Naive thymus-derived CD8-positive, alpha-beta T cell (primary cell): ENCODE data around the gene GGA1. TPM values are rescaled to one million over a fixed set of nuclear protein-coding genes. Genes with fewer than 3 reads are reported as not detected.

Experiments
- ATAC-seq, 2 donors: fragments of 150-1000 bp; cut with Tn5 transposase in 1 of 2; sonication (Bioruptor Pico), chemical (Tn5 transposase) in 1 of 2; 1 replicate in 1 of 2; 2 replicates in 1 of 2; pipeline ENCODE4 v1.10.0; 2021; ENCODE audit warnings: mild to moderate bottlenecking in 2 of 2, moderate library complexity in 2 of 2
- POLR2A ChIA-PET: fragments of 350-600 bp; sonication (Branson Sonifier 250); formaldehyde crosslinking; loops from one replicate; lab custom pipeline; 2021; ENCODE audit warnings: antibody characterized with exemption; lab: Charles Lee
- DNase-seq, 10 donors: peaks; one replicate each; pipeline versions ENCODE4 v3.0.0 to v3.0.0-alpha.2; 2020 to 2022
- H3K27ac Mint-ChIP-seq, 10 donors: one replicate each; pipeline ENCODE4 v1.8.0; 2020 to 2022; ENCODE audit warnings: mild to moderate bottlenecking in 10 of 10, mixed read lengths in 10 of 10, moderate library complexity in 4 of 10, inconsistent platforms in 1 of 10
- H3K27me3 Mint-ChIP-seq, 5 donors: one replicate each; pipeline ENCODE4 v1.8.0; 2021 to 2022; ENCODE audit warnings: mixed read lengths in 5 of 5
- H3K36me3 Mint-ChIP-seq, 3 donors: one replicate each; pipeline ENCODE4 v1.8.0; 2020 to 2022; ENCODE audit warnings: mixed read lengths in 3 of 3, mild to moderate bottlenecking in 2 of 3, inconsistent platforms in 1 of 3
- H3K4me1 Mint-ChIP-seq, 4 donors: one replicate each; pipeline ENCODE4 v1.8.0; 2021 to 2022; ENCODE audit warnings: mixed read lengths in 4 of 4
- H3K4me3 Mint-ChIP-seq, 10 donors: one replicate each; pipeline ENCODE4 v1.8.0; 2020 to 2022; ENCODE audit warnings: mild to moderate bottlenecking in 10 of 10, mixed read lengths in 10 of 10, moderate library complexity in 6 of 10, inconsistent platforms in 1 of 10
- H3K9me3 Mint-ChIP-seq, 9 donors: one replicate each; pipeline ENCODE4 v1.8.0; 2020 to 2022; ENCODE audit warnings: mixed read lengths in 9 of 9, mild to moderate bottlenecking in 3 of 9, inconsistent platforms in 1 of 9, moderate library complexity in 1 of 9
- polyA plus RNA-seq, 3 donors: library from polyadenylated mRNA; unstranded; fragments of 300-500 nt; fragmentation: Illumina TruSeq; gene quantifications; one replicate each; pipeline ENCODE4 v1.2.3, GENCODE V29; 2021
- total RNA-seq, 8 experiments: library from RNA in 2 of 8; stranded (reverse) in 2 of 8; gene quantifications; one replicate each; pipeline ENCODE4 v1.2.3 and lab custom pipeline; 2021 to 2026

Gene GGA1
- total and polyA plus RNA-seq, 5 experiments from 2014 or later = 20.3 to 110 (median 24.5) TPM

DNA sequence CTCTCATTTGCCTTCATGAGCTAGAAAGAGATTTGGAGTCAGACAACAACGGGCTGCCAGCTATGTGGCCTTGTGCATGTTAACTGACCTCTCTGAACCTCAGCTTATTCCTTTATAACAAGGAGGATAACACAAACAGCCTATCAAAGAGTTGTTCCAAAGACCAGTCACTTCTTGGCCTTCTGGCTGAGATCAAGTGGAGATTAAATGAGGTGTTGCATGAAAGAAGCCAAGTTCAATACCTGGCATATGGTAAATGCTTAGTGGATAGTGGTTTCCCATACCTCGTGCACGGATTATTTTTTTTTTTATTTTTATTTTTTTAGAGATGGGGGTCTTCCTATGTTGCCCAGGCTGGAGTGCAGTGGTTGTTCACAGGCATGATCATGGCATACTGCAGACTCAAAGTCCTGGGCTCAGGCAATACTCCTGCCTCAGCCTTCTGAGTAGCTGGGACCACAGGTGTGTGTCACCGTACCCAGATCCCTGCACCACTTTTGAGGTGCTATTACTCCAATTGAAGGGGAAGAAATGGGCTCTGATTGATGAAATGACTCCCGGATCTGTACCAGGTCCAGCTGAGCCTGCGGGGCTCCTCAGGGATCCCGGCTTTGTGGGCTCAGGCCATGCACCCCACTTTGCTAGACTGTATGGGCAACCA, 71.7 kb downstream of the GGA1 start:
- no peaks in the 10 kb centered on the region for H3K9me3 Mint-ChIP-seq
- H3K4me1 Mint-ChIP-seq = peaks cover 10 to 35% (median 33%) of the 10 kb centered on the region in 4 donors
- POLR2A ChIA-PET = interaction anchor here (1.0 to 66.7 kb wide), 2 partner anchors 12 to 47 kb away, joined by 6 to 2283 read pairs; partner anchors contain the start of genes GGA1, PDXP and SH3BP1
- peak overlapping the region in 7 of 10 donors; percentile 16 to 91 (median 72) for H3K27ac Mint-ChIP-seq
- H3K4me3 Mint-ChIP-seq = no peak overlapping the region
- ATAC-seq (no peak), DNase-seq (no peak)
- no peaks in the 10 kb centered on the region for H3K36me3 Mint-ChIP-seq
- H3K27me3 Mint-ChIP-seq = no peaks in the 10 kb centered on the region

DNA sequence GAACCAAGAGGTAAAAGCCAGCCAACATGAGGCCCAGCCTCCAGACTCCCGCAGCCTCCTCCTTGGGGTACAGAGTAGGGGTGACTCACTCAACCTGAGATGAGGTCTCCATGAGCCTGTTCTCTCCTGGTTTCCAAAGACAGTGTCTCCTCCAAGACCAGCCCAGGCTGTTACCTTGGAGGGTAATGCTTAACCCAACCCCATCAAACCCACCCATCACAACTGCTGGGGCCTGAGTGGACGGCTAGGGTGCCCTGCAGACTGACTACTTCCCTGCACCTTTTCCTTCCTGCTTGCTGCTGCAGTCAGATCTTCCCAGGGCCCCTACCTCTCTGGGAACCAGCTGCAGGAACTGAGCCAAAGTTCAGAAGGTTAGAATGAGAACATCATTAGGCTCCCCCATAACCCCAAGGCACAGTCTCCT, 72.4 kb downstream of the GGA1 start:
- Mint-ChIP-seq H3K9me3 (no peaks in the 10 kb centered on the region), H3K36me3 (no peaks in the 10 kb centered on the region), H3K27me3 (no peaks in the 10 kb centered on the region), H3K27ac (peak overlapping the region in 4 of 10 donors; percentile 47 to 83 (median 70)), H3K4me1 (peaks cover 8 to 36% (median 30%) of the 10 kb centered on the region in 4 donors), H3K4me3 (peak overlapping the region in 1 of 10 donors; percentile 52)
- ATAC-seq = no peak
- POLR2A ChIA-PET = interaction anchor here (1.2 to 66.7 kb wide), 3 partner anchors 7 to 168 kb away, joined by 5 to 2283 read pairs (median 71); partner anchors contain the start of genes GGA1, LGALS1, PDXP and SH3BP1
- no peak for DNase-seq

DNA sequence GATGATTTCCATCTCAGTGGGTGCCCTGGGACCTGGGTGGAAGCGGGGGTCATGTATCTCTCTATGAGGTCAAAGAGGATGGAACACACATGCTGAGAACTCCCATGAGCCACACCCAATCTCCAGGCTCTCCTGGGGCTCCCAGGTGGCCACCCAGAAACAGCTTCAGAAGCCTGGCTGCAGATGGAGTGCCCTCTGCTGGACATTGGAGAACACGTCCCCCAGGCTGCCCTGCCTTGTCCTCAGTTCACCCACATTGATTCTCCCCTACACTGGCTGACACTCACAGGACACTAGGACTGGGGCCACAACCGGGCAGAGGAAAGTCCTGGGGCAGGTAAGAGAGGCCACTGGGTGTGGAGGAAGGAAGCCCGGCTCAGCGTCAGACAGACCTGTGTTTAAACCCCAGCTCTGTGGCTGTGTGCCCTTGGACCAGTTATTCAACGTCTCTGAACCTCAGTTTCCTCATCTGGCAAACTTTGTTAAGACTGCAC, 73.0 kb downstream of the GGA1 start:
- H3K9me3 Mint-ChIP-seq = no peaks in the 10 kb centered on the region
- H3K4me3 Mint-ChIP-seq = peak overlapping the region in 2 of 10 donors; percentile 9 to 26
- peaks cover 8 to 38% (median 31%) of the 10 kb centered on the region in 4 donors for H3K4me1 Mint-ChIP-seq
- no peaks in the 10 kb centered on the region for H3K27me3 Mint-ChIP-seq
- DNase-seq (peak; percentile 53 to 86 (median 72)), ATAC-seq (peak; percentile 10 to 19)
- H3K27ac Mint-ChIP-seq = peak overlapping the region in 7 of 10 donors; percentile 20 to 89 (median 79)
- H3K36me3 Mint-ChIP-seq = no peaks in the 10 kb centered on the region
- POLR2A ChIA-PET = interaction anchor here (0.6 to 66.7 kb wide), 4 partner anchors 7 to 167 kb away, joined by 5 to 2283 read pairs (median 40); partner anchors contain the start of genes GGA1, LGALS1, PDXP and SH3BP1

Other genes starting within 250 kb of the GGA1 start
- under 1 TPM; 0.55 to 0.88 TPM for gene ELFN2, start 181.4 kb upstream of the GGA1 start, total RNA-seq
- gene ELFN2, start 181.4 kb upstream of the GGA1 start, polyA plus RNA-seq = not detected
- 100 to 1,000 TPM; 233 to 235 TPM for gene MFNG, start 122.5 kb upstream of the GGA1 start, total RNA-seq
- gene MFNG, start 122.5 kb upstream of the GGA1 start, polyA plus RNA-seq = 100 to 1,000 TPM; 290 to 401 (median 329) TPM
- 1 to 10 TPM; 1.2 to 1.4 TPM for gene CARD10, start 89.4 kb upstream of the GGA1 start, total RNA-seq
- gene CARD10, start 89.4 kb upstream of the GGA1 start, polyA plus RNA-seq = under 1 TPM in 1 of 3 donors, not detected in 2; 0.22 TPM
- not detected for gene CDC42EP1, start 48.4 kb upstream of the GGA1 start, total RNA-seq
- not detected for gene CDC42EP1, start 48.4 kb upstream of the GGA1 start, polyA plus RNA-seq
- gene LGALS2, start 28.7 kb upstream of the GGA1 start, total RNA-seq = not detected
- gene LGALS2, start 28.7 kb upstream of the GGA1 start, polyA plus RNA-seq = not detected
- gene SH3BP1, start 30.8 kb downstream of the GGA1 start, total RNA-seq = 10 to 100 TPM; 77.9 to 79.0 TPM
- gene SH3BP1, start 30.8 kb downstream of the GGA1 start, polyA plus RNA-seq = 10 to 100 TPM; 16.9 to 26.5 (median 25.6) TPM
- 1 to 10 TPM; 4.3 to 5.9 TPM for gene PDXP, start 49.9 kb downstream of the GGA1 start, total RNA-seq
- gene PDXP, start 49.9 kb downstream of the GGA1 start, polyA plus RNA-seq = 1 to 10 TPM; 1.7 to 9.6 (median 5.8) TPM
- 10 to 100 TPM; 14.3 to 16.8 TPM for gene LGALS1, start 66.8 kb downstream of the GGA1 start, total RNA-seq
- gene LGALS1, start 66.8 kb downstream of the GGA1 start, polyA plus RNA-seq = 100 to 1,000 TPM in 1 of 3 donors, 10 to 100 TPM in 2; 19.6 to 122 (median 34.8) TPM
- 10 to 100 TPM; 47.9 to 48.6 TPM for gene NOL12, start 77.5 kb downstream of the GGA1 start, total RNA-seq
- 10 to 100 TPM; 35.0 to 46.4 (median 43.8) TPM for gene NOL12, start 77.5 kb downstream of the GGA1 start, polyA plus RNA-seq
- gene TRIOBP, start 88.2 kb downstream of the GGA1 start, total RNA-seq = 10 to 100 TPM; 26.4 to 30.9 TPM
- gene TRIOBP, start 88.2 kb downstream of the GGA1 start, polyA plus RNA-seq = 10 to 100 TPM in 2 of 3 donors, 1 to 10 TPM in 1; 7.8 to 11.6 (median 10.7) TPM
- 1 to 10 TPM; 1.8 to 2.3 TPM for gene GCAT, start 199.1 kb downstream of the GGA1 start, total RNA-seq
- 1 to 10 TPM; 4.0 to 7.6 (median 7.1) TPM for gene GCAT, start 199.1 kb downstream of the GGA1 start, polyA plus RNA-seq
- not detected for gene GALR3, start 214.5 kb downstream of the GGA1 start, total RNA-seq
- not detected for gene GALR3, start 214.5 kb downstream of the GGA1 start, polyA plus RNA-seq
- 10 to 100 TPM; 19.8 to 21.2 TPM for gene ANKRD54, start 235.5 kb downstream of the GGA1 start, total RNA-seq
- gene ANKRD54, start 235.5 kb downstream of the GGA1 start, polyA plus RNA-seq = 10 to 100 TPM in 2 of 3 donors, 1 to 10 TPM in 1; 8.2 to 16.1 (median 13.9) TPM
- gene EIF3L, start 240.6 kb downstream of the GGA1 start, total RNA-seq = 100 to 1,000 TPM; 509 to 544 TPM
- 100 to 1,000 TPM; 310 to 395 (median 322) TPM for gene EIF3L, start 240.6 kb downstream of the GGA1 start, polyA plus RNA-seq